ENCODE data around the gene CEP128. TPM values are rescaled to one million over a fixed set of nuclear protein-coding genes. Genes with fewer than 3 reads are reported as not detected.

CEP128 gene
- total and polyA plus RNA-seq, 8 donors = 4.8 to 10.1 (median 7.5) TPM

GRCh38 chr14:80637756-80638619, 303.6 kb downstream of the CEP128 start:
- no peak for ATAC-seq
- TF ChIP-seq, protein P1, sequence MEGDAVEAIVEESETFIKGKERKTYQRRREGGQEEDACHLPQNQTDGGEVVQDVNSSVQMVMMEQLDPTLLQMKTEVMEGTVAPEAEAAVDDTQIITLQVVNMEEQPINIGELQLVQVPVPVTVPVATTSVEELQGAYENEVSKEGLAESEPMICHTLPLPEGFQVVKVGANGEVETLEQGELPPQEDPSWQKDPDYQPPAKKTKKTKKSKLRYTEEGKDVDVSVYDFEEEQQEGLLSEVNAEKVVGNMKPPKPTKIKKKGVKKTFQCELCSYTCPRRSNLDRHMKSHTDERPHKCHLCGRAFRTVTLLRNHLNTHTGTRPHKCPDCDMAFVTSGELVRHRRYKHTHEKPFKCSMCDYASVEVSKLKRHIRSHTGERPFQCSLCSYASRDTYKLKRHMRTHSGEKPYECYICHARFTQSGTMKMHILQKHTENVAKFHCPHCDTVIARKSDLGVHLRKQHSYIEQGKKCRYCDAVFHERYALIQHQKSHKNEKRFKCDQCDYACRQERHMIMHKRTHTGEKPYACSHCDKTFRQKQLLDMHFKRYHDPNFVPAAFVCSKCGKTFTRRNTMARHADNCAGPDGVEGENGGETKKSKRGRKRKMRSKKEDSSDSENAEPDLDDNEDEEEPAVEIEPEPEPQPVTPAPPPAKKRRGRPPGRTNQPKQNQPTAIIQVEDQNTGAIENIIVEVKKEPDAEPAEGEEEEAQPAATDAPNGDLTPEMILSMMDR (IDR thresholded peaks at IDR 0.05) = no peak
- H3K27me3 ChIP-seq = no peaks in the 10 kb centered on the region
- intact Hi-C loops (cut with DNase I) = no loop called here
- DNase-seq = no peak
- H3K36me3 ChIP-seq = no peaks in the 10 kb centered on the region
- H3K4me1 ChIP-seq = no peaks in the 10 kb centered on the region
- no peaks in the 10 kb centered on the region for H3K9me3 ChIP-seq
- H3K27ac ChIP-seq = no peak overlapping the region
- no peak overlapping the region for H3K4me3 ChIP-seq

DNA sequence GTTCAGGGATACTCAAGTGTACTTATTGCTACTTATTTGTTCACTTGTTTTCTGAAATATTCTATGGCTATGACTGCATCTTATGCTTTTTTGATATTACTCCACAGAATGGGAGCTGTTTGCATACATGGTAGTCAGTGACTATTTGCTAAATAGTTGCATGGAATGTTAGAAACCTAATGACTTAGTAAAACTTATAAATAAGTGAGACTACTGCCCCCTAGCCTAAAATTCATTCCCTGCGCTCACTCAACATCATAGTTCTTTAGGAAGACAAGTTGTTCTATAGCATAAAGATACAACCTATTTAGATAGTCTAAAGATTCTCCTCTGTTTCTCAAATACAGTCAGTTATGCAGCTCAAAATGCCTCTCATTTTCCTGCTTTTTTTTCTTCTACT, 305.5 kb downstream of the CEP128 start:
- Histone ChIP-seq H3K27me3 (no peaks in the 10 kb centered on the region), H3K9me3 (no peaks in the 10 kb centered on the region), H3K27ac (no peak overlapping the region), H3K36me3 (no peaks in the 10 kb centered on the region), H3K4me3 (no peak overlapping the region), H3K4me1 (no peaks in the 10 kb centered on the region)
- ATAC-seq = no peak
- TF ChIP-seq, protein P1 (IDR thresholded peaks at IDR 0.05) = no peak
- DNase-seq = no peak
- intact Hi-C loops (cut with DNase I) = no loop called here

DNA sequence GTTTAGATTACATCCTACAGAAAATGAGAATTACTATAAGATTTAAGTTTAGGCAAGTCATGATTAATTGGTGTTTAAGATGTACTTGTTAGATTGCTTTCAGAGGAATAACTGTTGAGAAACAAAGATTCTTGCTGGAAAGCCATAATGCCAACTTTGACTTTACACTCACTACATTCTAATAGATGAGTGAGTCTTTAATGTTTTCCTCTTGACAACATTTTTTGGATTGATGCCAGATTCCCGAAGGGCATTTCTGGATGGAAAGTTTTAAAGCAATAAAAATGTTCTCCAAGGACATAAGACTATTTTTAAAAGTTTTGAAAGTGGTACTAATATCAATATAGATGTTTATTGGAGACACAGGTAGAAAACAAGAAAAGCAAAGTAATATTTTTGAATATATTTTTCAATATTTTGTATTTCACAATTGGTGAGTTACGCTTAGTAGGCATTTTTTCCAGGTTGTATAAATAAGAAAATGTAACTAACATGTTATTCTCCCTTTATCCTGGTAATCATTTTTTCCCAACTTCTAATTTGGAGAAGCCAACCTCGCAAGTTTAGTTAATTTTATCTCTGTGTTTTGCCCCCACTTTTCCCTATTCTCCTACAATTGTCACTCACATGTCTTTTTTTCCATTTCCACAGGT, 307.3 kb downstream of the CEP128 start:
- Histone ChIP-seq H3K27ac (no peak overlapping the region), H3K36me3 (no peaks in the 10 kb centered on the region), H3K4me1 (no peaks in the 10 kb centered on the region), H3K9me3 (no peaks in the 10 kb centered on the region), H3K4me3 (no peak overlapping the region), H3K27me3 (no peaks in the 10 kb centered on the region)
- intact Hi-C loops (cut with DNase I) = no loop called here
- no peak for DNase-seq
- ATAC-seq = no peak
- TF ChIP-seq, protein P1 (IDR thresholded peaks at IDR 0.05) = no peak

GRCh38 chr14:80629606-80630005, 311.9 kb downstream of the CEP128 start:
- intact Hi-C loops (cut with DNase I) = no loop called here
- no peak for ATAC-seq
- H3K9me3 ChIP-seq = peaks cover 0 to 5% of the 10 kb centered on the region in 2 donors

DNA sequence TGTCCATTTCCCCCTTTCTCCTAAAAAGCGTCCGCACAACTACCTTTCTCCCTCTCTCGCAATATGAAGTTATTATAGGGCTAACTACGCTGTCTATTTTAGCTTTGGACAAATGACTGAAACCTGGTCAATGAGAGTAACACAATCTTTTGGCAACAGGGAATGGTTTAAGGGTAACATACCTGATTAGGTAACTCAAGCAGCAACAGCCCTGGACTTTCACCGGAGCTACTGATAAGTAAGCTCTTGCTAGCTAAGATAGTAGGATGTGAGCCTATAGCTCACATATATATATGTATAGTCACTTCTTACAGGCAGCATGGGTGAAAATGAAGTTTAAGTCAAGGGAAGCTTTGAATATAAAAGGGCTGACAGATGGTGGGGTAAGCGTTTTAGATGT, 313.0 kb downstream of the CEP128 start:
- H3K4me1 ChIP-seq = no peaks in the 10 kb centered on the region
- H3K27ac ChIP-seq = no peak overlapping the region
- TF ChIP-seq, protein P1 (IDR thresholded peaks at IDR 0.05) = no peak
- peaks cover 0 to 5% of the 10 kb centered on the region in 2 donors for H3K9me3 ChIP-seq
- H3K4me3 ChIP-seq = no peak overlapping the region
- no peak for DNase-seq
- intact Hi-C loops (cut with DNase I) = no loop called here
- no peak for ATAC-seq
- no peaks in the 10 kb centered on the region for H3K36me3 ChIP-seq
- no peaks in the 10 kb centered on the region for H3K27me3 ChIP-seq

More at GRCh38 chr14:80629606-80630005, 311.9 kb downstream of the CEP128 start:
- H3K27ac ChIP-seq = no peak overlapping the region
- H3K4me3 ChIP-seq = no peak overlapping the region
- H3K27me3 ChIP-seq = no peaks in the 10 kb centered on the region
- H3K4me1 ChIP-seq = no peaks in the 10 kb centered on the region
- no peaks in the 10 kb centered on the region for H3K36me3 ChIP-seq
- DNase-seq = no peak
- TF ChIP-seq, protein P1 (IDR thresholded peaks at IDR 0.05) = no peak
